HEK293 (cell line): Measurements from ENCODE around the gene BHLHE23.

Experiments used
- CTCF ChIA-PET: fragments of 350-600 bp; formaldehyde crosslinking; extraction: SDS; loops from one replicate; lab custom pipeline; 2021; ENCODE audit warnings: antibody characterized with exemption; lab: Yijun Ruan, JAX
- POLR2A ChIA-PET: fragments of 300-600 bp; formaldehyde crosslinking; extraction: SDS; loops from one replicate; lab custom pipeline; 2020; ENCODE audit warnings: antibody characterized with exemption, inconsistent platforms; lab: Yijun Ruan, JAX
- H3K27ac ChIP-seq: fragments of 200-500 bp; sonication (Bioruptor generic); 2 replicates; pipeline ENCODE4 v1.5.1; 2014; ENCODE audit warnings: low read depth, low read length, control low read depth, inconsistent platforms; ENCODE audit errors: extremely low read depth
- H3K36me3 ChIP-seq, 2 experiments: fragments of 200-500 bp in 1 of 2; sonication (Bioruptor generic) in 1 of 2; 1 replicate in 1 of 2; 2 replicates in 1 of 2; pipeline ENCODE4 v1.5.1; 2014 to 2017; ENCODE audit warnings: inconsistent platforms in 2 of 2, low read length in 2 of 2; ENCODE audit not compliant: control insufficient read depth in 2 of 2, insufficient read depth in 1 of 2
- H3K4me1 ChIP-seq: fragments of 200-500 bp; sonication (Bioruptor generic); 2 replicates; pipeline ENCODE4 v1.5.1; 2014; ENCODE audit warnings: mild to moderate bottlenecking, low read length, inconsistent platforms; ENCODE audit not compliant: control insufficient read depth, insufficient read depth
- H3K4me3 ChIP-seq: 2 replicates; pipeline ENCODE4 v1.5.1; 2011; ENCODE audit warnings: low read depth, mild to moderate bottlenecking, control low read depth, low read length, moderate library complexity
- H3K9me3 ChIP-seq: fragments of 200-500 bp; sonication (Bioruptor generic); 2 replicates; pipeline ENCODE4 v1.5.1; 2014; ENCODE audit warnings: low read depth, low read length, inconsistent platforms; ENCODE audit not compliant: control insufficient read depth, insufficient read depth
- SCRT1 ChIP-seq: fragments of 450-650 bp; formaldehyde crosslinking; IDR thresholded peaks from 2 replicates; pipeline ENCODE4 v1.5.1; 2016; ENCODE audit warnings: missing biosample characterization, missing genetic modification characterization, borderline replicate concordance
- SCRT2 ChIP-seq: fragments of 450-650 bp; formaldehyde crosslinking; IDR thresholded peaks from 2 replicates; pipeline ENCODE4 v1.5.1; 2016; ENCODE audit warnings: missing biosample characterization, missing genetic modification characterization
- TSHZ1 ChIP-seq: fragments of 450-650 bp; formaldehyde crosslinking; IDR thresholded peaks from 2 replicates; pipeline ENCODE4 v1.5.1; 2016; ENCODE audit warnings: missing biosample characterization, missing genetic modification characterization, borderline replicate concordance
- YY2 ChIP-seq: fragments of 450-650 bp; formaldehyde crosslinking; IDR thresholded peaks from 2 replicates; pipeline ENCODE4 v1.5.1; 2016; ENCODE audit warnings: missing biosample characterization, missing genetic modification characterization
- ZBTB10 ChIP-seq: fragments of 450-650 bp; formaldehyde crosslinking; IDR thresholded peaks from 2 replicates; pipeline ENCODE4 v1.5.1; 2016; ENCODE audit warnings: missing biosample characterization, missing genetic modification characterization
- ZBTB26 ChIP-seq: fragments of 450-650 bp; formaldehyde crosslinking; optimal IDR thresholded peaks from 2 replicates; pipeline ENCODE3; 2016; ENCODE audit warnings: missing biosample characterization, mild to moderate bottlenecking, missing genetic modification characterization
- ZIC2 ChIP-seq: fragments of 450-650 bp; formaldehyde crosslinking; IDR thresholded peaks from 2 replicates; pipeline ENCODE4 v1.5.1; 2016; ENCODE audit warnings: missing biosample characterization, missing genetic modification characterization
- ZNF121 ChIP-seq: fragments of 450-650 bp; formaldehyde crosslinking; IDR thresholded peaks from 2 replicates; pipeline ENCODE4 v1.5.1; 2016; ENCODE audit warnings: missing biosample characterization, missing genetic modification characterization
- ZNF140 ChIP-seq: fragments of 450-650 bp; formaldehyde crosslinking; IDR thresholded peaks from 2 replicates; pipeline ENCODE4 v1.5.1; 2016; ENCODE audit warnings: missing biosample characterization, missing genetic modification characterization
- ZNF174 ChIP-seq: fragments of 450-650 bp; formaldehyde crosslinking; IDR thresholded peaks from 2 replicates; pipeline ENCODE4 v1.5.0; 2017; ENCODE audit warnings: missing biosample characterization, mild to moderate bottlenecking, missing genetic modification characterization
- ZNF175 ChIP-seq: fragments of 450-650 bp; formaldehyde crosslinking; IDR thresholded peaks from 2 replicates; pipeline ENCODE4 v1.5.1; 2016; ENCODE audit warnings: missing biosample characterization, missing genetic modification characterization
- ZNF2 ChIP-seq: fragments of 450-650 bp; formaldehyde crosslinking; IDR thresholded peaks from 2 replicates; pipeline ENCODE4 v1.5.1; 2016; ENCODE audit warnings: missing biosample characterization, missing genetic modification characterization
- ZNF223 ChIP-seq: fragments of 450-650 bp; formaldehyde crosslinking; IDR thresholded peaks from 2 replicates; pipeline ENCODE4 v1.5.1; 2016; ENCODE audit warnings: missing biosample characterization, missing genetic modification characterization
- ZNF292 ChIP-seq: fragments of 450-650 bp; formaldehyde crosslinking; IDR thresholded peaks from 2 replicates; pipeline ENCODE4 v1.5.1; 2016; ENCODE audit warnings: low read depth, missing biosample characterization, missing genetic modification characterization, borderline replicate concordance
- ZNF394 ChIP-seq: fragments of 450-650 bp; formaldehyde crosslinking; IDR thresholded peaks from 2 replicates; pipeline ENCODE4 v1.5.1; 2016; ENCODE audit warnings: missing biosample characterization, missing genetic modification characterization, mild to moderate bottlenecking, moderate library complexity, borderline replicate concordance
- ZNF501 ChIP-seq: fragments of 450-650 bp; formaldehyde crosslinking; IDR thresholded peaks from 2 replicates; pipeline ENCODE4 v1.5.1; 2016; ENCODE audit warnings: missing biosample characterization, missing genetic modification characterization
- ZNF514 ChIP-seq: fragments of 450-650 bp; formaldehyde crosslinking; IDR thresholded peaks from 2 replicates; pipeline ENCODE4 v1.5.1; 2016; ENCODE audit warnings: missing biosample characterization, missing genetic modification characterization
- ZNF521 ChIP-seq: fragments of 450-650 bp; formaldehyde crosslinking; IDR thresholded peaks from 2 replicates; pipeline ENCODE4 v1.5.1; 2017; ENCODE audit warnings: missing biosample characterization, mild to moderate bottlenecking, missing genetic modification characterization
- ZNF530 ChIP-seq: fragments of 450-650 bp; formaldehyde crosslinking; IDR thresholded peaks from 2 replicates; pipeline ENCODE4 v1.5.1; 2016; ENCODE audit warnings: low read depth, missing biosample characterization, missing genetic modification characterization
- ZNF626 ChIP-seq: fragments of 450-650 bp; sonication (Bioruptor Pico); formaldehyde crosslinking; IDR thresholded peaks from 2 replicates; pipeline ENCODE4 v1.5.1; 2018; ENCODE audit warnings: missing biosample characterization, missing genetic modification characterization, inconsistent platforms
- ZNF76 ChIP-seq: fragments of 450-650 bp; formaldehyde crosslinking; IDR thresholded peaks from 2 replicates; pipeline ENCODE4; 2016; ENCODE audit warnings: low read depth, missing biosample characterization, missing genetic modification characterization, borderline replicate concordance

BHLHE23 gene

GRCh38 chr20:62991196-62991807, 15.5 kb downstream of the BHLHE23 start:
- H3K4me3 ChIP-seq = no peak overlapping the region
- TF ChIP-seq ZNF76 (tag by site-specific recombination) (no peak), SCRT2 (tag by site-specific recombination) (0 out of 2 replicates have a peak, but pooled peaks have one; percentile 19)
- ChIA-PET CTCF (no interaction called here), POLR2A (no interaction called here)
- H3K4me1 ChIP-seq = no peaks in the 10 kb centered on the region
- no peaks in the 10 kb centered on the region for H3K36me3 ChIP-seq
- no peaks in the 10 kb centered on the region for H3K9me3 ChIP-seq
- no peak overlapping the region for H3K27ac ChIP-seq

- Histone ChIP-seq H3K4me3 (no peak overlapping the region), H3K4me1 (no peaks in the 10 kb centered on the region), H3K9me3 (no peaks in the 10 kb centered on the region), H3K36me3 (no peaks in the 10 kb centered on the region), H3K27ac (no peak overlapping the region)
- POLR2A ChIA-PET = no interaction called here
- TF ChIP-seq YY2 (no peak), ZNF521 (no peak), ZNF121 (tag by site-specific recombination) (no peak), ZIC2 (tag by site-specific recombination) (no peak), ZNF140 (no peak), ZNF223 (tag by site-specific recombination) (no peak), ZNF175 (tag by site-specific recombination) (no peak), SCRT1 (tag by site-specific recombination) (no peak), ZNF292 (tag by site-specific recombination) (no peak), ZNF501 (no peak), ZNF626 (tag by site-specific recombination) (no peak), ZNF530 (tag by site-specific recombination) (no peak), ZNF2 (no peak), ZNF174 (tag by site-specific recombination) (no peak), ZNF514 (tag by site-specific recombination) (no peak), ZNF394 (tag by site-specific recombination) (no peak)
- CTCF ChIA-PET = interaction anchor here (0.7 kb wide), 1 partner anchor 93 kb away, joined by 3 read pairs; no protein-coding TSS in a partner anchor
Observed at GRCh38 chr20:62990306-62990825, 16.4 kb downstream of the BHLHE23 start.

- no peak for TF ChIP-seq ZBTB10
- no peak for TF ChIP-seq ZBTB26 (tag by site-specific recombination)
- no peak for TF ChIP-seq TSHZ1 (tag by site-specific recombination)
- H3K36me3 ChIP-seq = no peaks in the 10 kb centered on the region
- ChIA-PET CTCF (interaction anchor here (0.9 kb wide), 1 partner anchor 17 kb away, joined by 4 read pairs; no protein-coding TSS in a partner anchor), POLR2A (no interaction called here)
- H3K4me1 ChIP-seq = no peaks in the 10 kb centered on the region
- H3K4me3 ChIP-seq = no peak overlapping the region
- H3K9me3 ChIP-seq = no peaks in the 10 kb centered on the region
- no peak overlapping the region for H3K27ac ChIP-seq
Observed at GRCh38 chr20:62989201-62989601, 17.6 kb downstream of the BHLHE23 start.
